Epithelial cell of esophagus (primary cell): ENCODE data around the gene AHDC1.

Source experiments
- DNase-seq: peaks from one replicate; pipeline ENCODE4 v3.0.0; 2010; ENCODE audit warnings: low read depth
- H3K4me3 ChIP-seq: 2 replicates; pipeline ENCODE4 v1.5.1; 2011; ENCODE audit warnings: mild to moderate bottlenecking, low read length, control low read depth
- TF ChIP-seq, protein P1 (sequence below): IDR thresholded peaks from 2 replicates; pipeline ENCODE4 v1.5.1; 2011; ENCODE audit warnings: low read depth, mild to moderate bottlenecking, low read length, control low read depth, inconsistent platforms; ENCODE audit not compliant: insufficient read depth; ENCODE audit errors: missing control alignments

The AHDC1 gene

DNA sequence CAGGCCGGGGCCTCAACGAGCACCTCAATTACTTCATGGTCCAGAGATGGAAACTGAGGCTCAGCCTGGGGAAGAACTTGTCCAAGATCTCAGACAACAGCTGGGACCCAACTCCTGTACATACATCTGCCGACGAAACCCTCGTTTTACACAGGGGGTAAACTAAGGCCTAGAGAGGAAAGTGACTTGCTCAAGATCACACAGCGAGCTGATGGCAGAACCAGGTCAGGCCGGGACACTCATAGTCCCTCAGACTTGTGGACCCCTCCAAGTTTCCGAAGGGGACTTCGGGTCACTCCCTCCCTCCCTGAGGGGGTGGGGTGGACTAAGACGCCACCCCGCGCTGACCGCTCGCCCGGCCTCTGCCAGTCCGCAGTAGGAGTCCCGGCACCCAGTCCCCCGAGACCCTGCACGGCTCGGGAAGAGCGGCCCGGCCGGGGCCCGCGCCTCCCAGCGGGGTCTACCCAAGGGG is 114.4 kb downstream of the AHDC1 start:
- peak; percentile 29 for DNase-seq
- TF ChIP-seq, protein P1, sequence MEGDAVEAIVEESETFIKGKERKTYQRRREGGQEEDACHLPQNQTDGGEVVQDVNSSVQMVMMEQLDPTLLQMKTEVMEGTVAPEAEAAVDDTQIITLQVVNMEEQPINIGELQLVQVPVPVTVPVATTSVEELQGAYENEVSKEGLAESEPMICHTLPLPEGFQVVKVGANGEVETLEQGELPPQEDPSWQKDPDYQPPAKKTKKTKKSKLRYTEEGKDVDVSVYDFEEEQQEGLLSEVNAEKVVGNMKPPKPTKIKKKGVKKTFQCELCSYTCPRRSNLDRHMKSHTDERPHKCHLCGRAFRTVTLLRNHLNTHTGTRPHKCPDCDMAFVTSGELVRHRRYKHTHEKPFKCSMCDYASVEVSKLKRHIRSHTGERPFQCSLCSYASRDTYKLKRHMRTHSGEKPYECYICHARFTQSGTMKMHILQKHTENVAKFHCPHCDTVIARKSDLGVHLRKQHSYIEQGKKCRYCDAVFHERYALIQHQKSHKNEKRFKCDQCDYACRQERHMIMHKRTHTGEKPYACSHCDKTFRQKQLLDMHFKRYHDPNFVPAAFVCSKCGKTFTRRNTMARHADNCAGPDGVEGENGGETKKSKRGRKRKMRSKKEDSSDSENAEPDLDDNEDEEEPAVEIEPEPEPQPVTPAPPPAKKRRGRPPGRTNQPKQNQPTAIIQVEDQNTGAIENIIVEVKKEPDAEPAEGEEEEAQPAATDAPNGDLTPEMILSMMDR, result no peak
- peak overlapping the region; percentile 100 for H3K4me3 ChIP-seq

DNA sequence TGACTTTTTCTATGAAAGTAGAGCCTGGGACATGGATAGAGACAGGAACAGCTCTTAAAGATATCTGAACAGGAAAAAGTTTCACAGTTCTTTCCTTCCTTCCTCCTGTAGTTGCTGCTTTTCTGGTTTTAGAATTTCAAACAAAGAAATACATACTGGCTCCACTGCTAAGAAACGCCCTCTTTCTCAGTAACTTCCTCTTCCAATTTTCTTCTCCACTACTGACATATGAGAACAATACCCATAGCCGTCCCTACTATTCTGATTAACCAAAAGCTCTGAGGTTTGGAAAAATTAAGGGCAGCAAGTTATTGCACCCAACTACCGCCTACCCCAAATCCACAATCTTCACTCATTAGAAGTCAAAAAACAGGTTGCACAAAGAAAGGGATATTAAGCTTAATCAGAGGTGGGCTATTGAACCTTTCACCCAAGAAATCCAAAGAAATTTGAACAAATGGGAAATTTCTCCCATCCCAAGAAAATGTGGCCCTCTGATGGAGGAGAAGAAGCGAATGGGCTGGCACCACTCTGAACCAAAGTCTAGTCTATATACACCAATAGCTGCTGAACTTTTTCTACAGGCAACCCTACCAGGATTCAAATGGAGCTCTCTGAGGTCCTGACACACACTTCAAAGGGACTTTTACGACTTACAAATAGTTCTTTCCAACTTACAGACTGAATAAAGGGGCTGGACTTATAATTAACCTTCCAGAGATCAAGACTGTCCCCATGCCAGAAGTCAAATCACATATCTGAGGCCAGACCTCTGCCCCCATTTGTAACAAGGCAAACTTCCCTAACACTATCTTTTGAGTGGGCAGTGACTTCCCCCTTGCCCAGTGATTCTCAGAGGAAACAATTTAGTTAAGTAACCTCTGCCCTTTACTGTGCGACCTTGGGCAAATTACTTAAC is 115.7 kb downstream of the AHDC1 start:
- peak; percentile 45 for DNase-seq
- TF ChIP-seq, protein P1, result no peak
- H3K4me3 ChIP-seq, result peak overlapping the region; percentile 100

DNA sequence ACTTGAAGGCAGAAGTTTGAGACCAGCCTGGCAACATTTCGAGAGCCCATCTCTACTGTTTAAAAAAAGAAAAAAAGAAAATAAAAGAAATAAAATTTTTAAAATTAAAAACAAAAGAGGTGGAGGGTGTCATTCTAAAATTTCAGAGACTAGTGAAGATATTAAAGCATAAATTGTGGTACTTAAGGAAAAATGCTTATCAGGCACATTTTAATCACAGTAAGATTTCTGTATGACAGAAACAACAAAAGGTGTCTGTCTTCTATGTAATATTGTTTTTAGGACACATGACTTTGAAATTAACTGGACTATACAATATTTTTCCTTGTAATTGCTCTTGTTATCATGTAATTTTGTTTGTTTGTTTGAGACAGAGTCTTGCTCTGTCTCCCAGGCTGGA is 118.6 kb downstream of the AHDC1 start:
- TF ChIP-seq, protein P1, result no peak
- DNase-seq, result no peak
- H3K4me3 ChIP-seq, result no peak overlapping the region
